Transverse colon (tissue), 4 donors: ENCODE data around the gene LENG8. TPM values are rescaled to one million over a fixed set of nuclear protein-coding genes. Genes with fewer than 3 reads are reported as not detected.
A peak's percentile ranks its signal among the peaks of the same experiment; 100 is the strongest.

Experiments used
- DNase-seq: peaks from one replicate; pipeline ENCODE4 v3.0.0-alpha.2; 2019
- H3K27ac ChIP-seq, 4 donors: fragments of 200-600 bp; sonication (generic); 2 replicates each; pipeline ENCODE4 v1.5.1; 2016 to 2018; ENCODE audit warnings: inconsistent platforms in 4 of 4
- H3K27me3 ChIP-seq: fragments of 200-600 bp; sonication (generic); 2 replicates; pipeline ENCODE4 v1.5.1; 2017; ENCODE audit warnings: inconsistent platforms
- H3K36me3 ChIP-seq, 4 donors: fragments of 200-600 bp; sonication (generic); 2 replicates each; pipeline ENCODE4 v1.5.1; 2017 to 2019; ENCODE audit warnings: inconsistent platforms in 4 of 4
- H3K4me1 ChIP-seq, 4 donors: fragments of 200-600 bp; sonication (generic); 2 replicates each; pipeline ENCODE4 v1.5.1; 2017 to 2020; ENCODE audit warnings: inconsistent platforms in 4 of 4
- H3K4me3 ChIP-seq, 4 donors: fragments of 200-600 bp; sonication (generic); 1 replicate in 1 of 4; 2 replicates in 3 of 4; pipeline versions ENCODE4 v1.5.1 to v1.6.1; 2017 to 2019; ENCODE audit warnings: inconsistent platforms in 4 of 4
- H3K9me3 ChIP-seq, 2 donors: fragments of 200-600 bp; sonication (generic); 2 replicates each; pipeline ENCODE4 v1.5.1; 2017 to 2019; ENCODE audit warnings: inconsistent platforms in 2 of 2
- EP300 ChIP-seq: sonication (generic); formaldehyde crosslinking; IDR thresholded peaks from one replicate; pipeline ENCODE4 v1.6.1; 2017; ENCODE audit warnings: antibody characterized with exemption, low read depth
- POLR2A ChIP-seq: fragments of 450-650 bp; IDR thresholded peaks from one replicate; pipeline ENCODE4 v1.6.1; 2016; ENCODE audit warnings: antibody characterized with exemption, mild to moderate bottlenecking, moderate library complexity
- POLR2AphosphoS5 ChIP-seq, 3 donors: sonication (generic); formaldehyde crosslinking; IDR thresholded peaks; one replicate each; pipeline ENCODE4 v1.6.1; 2016; ENCODE audit warnings: antibody characterized with exemption in 3 of 3
- WGBS, 2 donors: methylation state at CpG; one replicate each; pipeline ENCODE4 v1.1.5; 2018; ENCODE audit warnings: low coverage in 1 of 2; 5-methylcytosine and 5-hydroxymethylcytosine counted together
- in situ Hi-C, 4 donors: fragments of 200-750 bp; cut with MboI; loops; one replicate each; pipeline versions ENCODE4 v1.15.0 to v1.15.1; 2017; ENCODE audit warnings: low sequenced_read_pairs in 3 of 4, low pct_ligation_motif_present in 1 of 4, low pct_unique_long_range_greater_than_20kb in 1 of 4
- intact Hi-C: fragments of 100-400 bp; cut with DNase I; formaldehyde crosslinking; loops from one replicate; pipeline ENCODE4 v1.15.1; 2023; ENCODE audit warnings: low total_unique reads
- total RNA-seq, 4 donors: library from RNA; depleted of rRNA; stranded (reverse); fragments of >200 nt; gene quantifications; one replicate each; pipeline ENCODE4 v1.1.0, GENCODE V29; 2016
- TF ChIP-seq, protein P1 (sequence below), 5 experiments: fragments of 200-600 bp in 3 of 5; fragments of 450-650 bp in 2 of 5; sonication (generic) in 3 of 5; IDR thresholded peaks; 1 replicate in 2 of 5; 2 replicates in 3 of 5; pipeline ENCODE4 v1.5.1; 2016 to 2017; ENCODE audit warnings: antibody characterized with exemption in 5 of 5, inconsistent platforms in 3 of 5, mild to moderate bottlenecking in 2 of 5, moderate library complexity in 1 of 5

Gene LENG8
- total RNA-seq, 4 donors from 2014 or later: 194 to 1,037 (median 566) TPM

DNA sequence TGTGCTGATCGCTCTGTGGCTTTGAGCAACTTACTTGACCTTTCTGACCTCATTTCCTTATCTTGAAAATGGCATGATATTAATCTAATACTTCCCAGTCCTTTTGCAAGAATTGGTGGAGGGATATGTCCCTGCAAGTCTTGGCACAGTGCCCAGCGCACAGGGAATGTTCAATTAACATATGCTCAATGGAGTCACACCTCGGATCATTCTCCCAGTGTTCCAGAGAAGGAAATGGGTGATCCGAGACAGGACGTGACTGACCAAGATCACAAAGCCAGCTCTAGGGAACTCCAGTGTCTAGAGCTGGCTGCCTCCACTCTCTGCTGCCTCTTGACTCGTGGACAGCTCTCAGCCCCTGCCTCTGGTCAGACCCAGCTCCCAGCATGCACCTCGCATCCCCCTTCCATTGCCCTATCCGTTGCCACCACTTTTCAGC is 20.5 kb downstream of the LENG8 start:
- H3K4me3 ChIP-seq: peak overlapping the region in 3 of 4 donors; percentile 35 to 74 (median 62)

DNA sequence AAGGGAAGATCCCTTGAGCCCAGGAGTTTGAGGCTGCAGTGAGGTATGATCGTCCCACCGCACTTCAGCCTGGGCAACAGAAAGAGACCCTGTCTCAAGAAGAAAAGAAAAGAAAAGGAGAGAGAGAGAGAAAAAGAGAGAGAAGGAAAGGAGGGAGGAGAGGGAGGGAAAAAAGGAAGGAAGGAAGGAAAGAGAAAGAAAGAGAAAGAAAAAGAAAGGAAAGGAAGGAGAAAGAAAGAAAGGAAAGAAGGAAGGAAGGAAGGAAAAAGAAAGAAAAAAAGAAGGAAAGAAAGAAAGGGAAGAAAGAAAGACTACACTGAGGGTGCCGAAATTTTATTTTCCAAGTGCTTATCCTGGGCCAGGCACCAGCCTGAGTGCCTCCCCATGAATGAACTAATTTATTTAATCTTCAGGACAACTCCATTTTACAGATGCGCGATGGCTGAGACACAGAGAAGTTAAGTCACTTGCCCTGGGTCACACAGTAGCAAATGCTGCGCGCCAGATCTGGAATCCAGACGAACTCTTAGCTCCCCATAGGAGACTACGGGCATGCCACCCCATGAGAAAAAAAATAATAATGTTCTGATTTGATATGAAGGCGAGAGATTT is 21.4 kb downstream of the LENG8 start:
- Histone ChIP-seq H3K27me3 (peaks cover 15% of the 10 kb centered on the region), H3K36me3 (no peaks in the 10 kb centered on the region), H3K4me3 (peak overlapping the region in 3 of 4 donors; percentile 35 to 74 (median 62)), H3K4me1 (peaks cover 10 to 62% (median 44%) of the 10 kb centered on the region in 4 donors), H3K9me3 (no peaks in the 10 kb centered on the region), H3K27ac (peak overlapping the region; percentile 96 to 99 (median 98))
- TF ChIP-seq POLR2A (no peak), EP300 (no peak), POLR2AphosphoS5 (IDR thresholded peaks at IDR 0.05) (no peak)
- TF ChIP-seq, protein P1, sequence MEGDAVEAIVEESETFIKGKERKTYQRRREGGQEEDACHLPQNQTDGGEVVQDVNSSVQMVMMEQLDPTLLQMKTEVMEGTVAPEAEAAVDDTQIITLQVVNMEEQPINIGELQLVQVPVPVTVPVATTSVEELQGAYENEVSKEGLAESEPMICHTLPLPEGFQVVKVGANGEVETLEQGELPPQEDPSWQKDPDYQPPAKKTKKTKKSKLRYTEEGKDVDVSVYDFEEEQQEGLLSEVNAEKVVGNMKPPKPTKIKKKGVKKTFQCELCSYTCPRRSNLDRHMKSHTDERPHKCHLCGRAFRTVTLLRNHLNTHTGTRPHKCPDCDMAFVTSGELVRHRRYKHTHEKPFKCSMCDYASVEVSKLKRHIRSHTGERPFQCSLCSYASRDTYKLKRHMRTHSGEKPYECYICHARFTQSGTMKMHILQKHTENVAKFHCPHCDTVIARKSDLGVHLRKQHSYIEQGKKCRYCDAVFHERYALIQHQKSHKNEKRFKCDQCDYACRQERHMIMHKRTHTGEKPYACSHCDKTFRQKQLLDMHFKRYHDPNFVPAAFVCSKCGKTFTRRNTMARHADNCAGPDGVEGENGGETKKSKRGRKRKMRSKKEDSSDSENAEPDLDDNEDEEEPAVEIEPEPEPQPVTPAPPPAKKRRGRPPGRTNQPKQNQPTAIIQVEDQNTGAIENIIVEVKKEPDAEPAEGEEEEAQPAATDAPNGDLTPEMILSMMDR (IDR thresholded peaks at IDR 0.05): no peak
- intact Hi-C loops: no loop called here
- in situ Hi-C loops: no loop called here
- DNase-seq: no peak
- 26 to 56% methylated on average over 2 to 10 of the region's 10 CpGs for WGBS, 2 donors

More for the DNA sequence above, 20.5 kb downstream of the LENG8 start:
- Histone ChIP-seq H3K27me3 (peaks cover 15% of the 10 kb centered on the region), H3K36me3 (no peaks in the 10 kb centered on the region), H3K9me3 (no peaks in the 10 kb centered on the region), H3K4me1 (peaks cover 10 to 69% (median 49%) of the 10 kb centered on the region in 4 donors), H3K27ac (peak overlapping the region; percentile 96 to 99 (median 98))
- TF ChIP-seq, protein P1 (IDR thresholded peaks at IDR 0.05): no peak
- peak; percentile 63 for TF ChIP-seq POLR2A
- peak; percentile 29 to 68 (median 53) for TF ChIP-seq POLR2AphosphoS5 (IDR thresholded peaks at IDR 0.05)
- intact Hi-C loops (no loop called here), in situ Hi-C loops (no loop called here)
- 22 to 41% methylated on average over 2 to 8 of the region's 8 CpGs for WGBS, 2 donors
- peak; percentile 76 for DNase-seq

DNA sequence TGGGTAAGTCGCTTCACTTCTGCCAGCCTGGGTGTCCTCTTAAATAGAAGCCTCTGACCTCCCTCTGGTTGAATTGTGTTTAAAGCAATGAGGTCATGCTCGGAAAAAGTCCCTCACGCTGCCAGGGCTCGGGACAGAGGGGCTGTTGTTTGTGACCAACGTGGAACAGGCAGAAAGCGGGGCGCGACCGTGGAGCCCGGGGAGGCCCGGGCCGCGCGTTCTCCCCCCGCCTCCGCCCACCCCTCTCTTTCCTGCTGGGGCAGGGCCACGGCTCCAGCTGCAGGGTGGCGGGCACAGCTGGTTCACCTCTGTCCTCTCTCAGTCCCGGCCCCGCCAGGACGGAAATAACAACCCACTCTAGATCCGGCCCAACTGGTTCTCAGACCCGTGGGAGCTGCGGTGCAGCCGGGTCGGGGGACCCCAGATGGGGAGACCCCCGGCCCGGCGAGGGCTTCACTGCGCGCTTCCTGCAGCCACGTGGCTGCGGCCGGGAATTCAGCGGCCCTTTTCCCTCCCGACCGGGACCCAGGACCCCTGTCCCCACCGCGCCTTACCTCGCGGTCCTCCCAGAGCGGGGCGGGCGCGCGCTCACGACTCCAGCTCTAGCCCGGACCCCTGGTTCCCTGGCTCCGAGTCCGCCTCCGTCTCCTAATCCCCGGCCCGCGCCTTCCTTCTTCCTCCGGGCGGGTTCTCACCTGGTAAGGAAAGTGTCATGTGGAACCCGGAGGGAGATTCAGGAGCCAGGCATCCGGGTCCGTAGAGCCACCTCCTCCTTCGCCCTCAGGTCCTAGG is 22.2 kb downstream of the LENG8 start:
- no peaks in the 10 kb centered on the region for H3K36me3 ChIP-seq
- H3K27ac ChIP-seq: peak overlapping the region; percentile 96 to 99 (median 98)
- WGBS, 2 donors: 9 to 14% methylated on average over 1 to 48 of the region's 60 CpGs
- H3K4me1 ChIP-seq: peaks cover 10 to 54% (median 42%) of the 10 kb centered on the region in 4 donors
- TF ChIP-seq POLR2A: peak; percentile 76
- TF ChIP-seq, protein P1 (IDR thresholded peaks at IDR 0.05): no peak
- no peak for TF ChIP-seq EP300
- peak in 2 of 3 donors; percentile 42 to 53 for TF ChIP-seq POLR2AphosphoS5 (IDR thresholded peaks at IDR 0.05)
- peak overlapping the region; percentile 35 to 74 (median 62) for H3K4me3 ChIP-seq
- peak; percentile 62 for DNase-seq
- intact Hi-C loops (no loop called here), in situ Hi-C loops (no loop called here)
- peaks cover 15% of the 10 kb centered on the region for H3K27me3 ChIP-seq
- H3K9me3 ChIP-seq: no peaks in the 10 kb centered on the region
